Stimulated activated naive CD8-positive, alpha-beta T cell treated with anti-CD3 and anti-CD28 coated beads, Interleukin-15, Interleukin-2, amounts not matched to agents 100 U/mL and 50 U/mL, for 24 hours (primary cell): ENCODE measurements around the gene AP4E1.
"Not testable (repeated sequence)": the region's sequence is repeated elsewhere in the genome, so short reads cannot be mapped to it uniquely, and the experiment has no call there.

Experiments
- ATAC-seq: fragments of 150-1000 bp; cut with Tn5 transposase; one replicate; pipeline ENCODE4 v1.10.0; 2021
- DNase-seq: peaks from one replicate; pipeline ENCODE4 v3.0.0; 2021

AP4E1 gene

DNA sequence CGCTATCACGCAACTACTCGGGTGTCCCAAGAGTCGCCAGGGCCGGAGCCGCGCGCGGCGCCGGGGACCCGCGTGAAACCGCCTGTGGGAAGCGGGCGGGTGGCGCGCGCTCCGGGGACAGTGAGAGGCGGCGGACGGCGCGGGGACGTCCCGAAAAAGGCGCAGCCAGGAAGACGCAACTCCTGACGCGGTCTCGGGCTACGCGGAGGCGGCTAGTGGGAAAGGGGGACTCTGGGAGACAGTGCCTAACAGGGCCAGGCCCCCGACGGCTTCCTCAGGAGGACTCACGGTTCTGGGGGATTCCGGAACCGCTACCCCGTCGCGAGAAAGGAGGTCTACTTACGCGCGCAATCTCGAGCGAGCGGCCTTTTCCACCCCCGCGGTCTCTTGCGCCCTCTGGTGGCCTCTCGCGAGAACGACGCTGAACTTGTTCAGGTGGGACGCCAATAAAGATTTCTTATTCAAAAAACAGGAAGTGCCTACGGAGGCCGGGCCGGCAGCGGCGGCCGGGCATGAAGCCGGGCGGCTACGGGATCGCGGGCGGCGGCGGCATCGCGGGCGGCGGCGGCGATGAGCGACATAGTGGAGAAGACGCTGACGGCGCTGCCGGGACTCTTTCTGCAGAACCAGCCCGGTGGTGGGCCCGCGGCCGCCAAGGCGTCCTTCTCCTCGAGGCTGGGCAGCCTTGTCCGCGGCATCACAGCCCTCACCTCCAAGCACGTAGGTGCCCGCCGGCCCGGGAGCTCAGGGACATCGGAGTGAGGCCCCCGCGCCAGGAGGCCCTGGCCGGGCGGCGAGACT, at the start of gene AP4E1:
Gene AP4E1 (plus strand): TSS at position 475 of the 801 bp plus-strand sequence. CDS start 96 bp downstream, at position 571.
- DNase-seq = peak; percentile 95
- peak; percentile 80 for ATAC-seq

DNA sequence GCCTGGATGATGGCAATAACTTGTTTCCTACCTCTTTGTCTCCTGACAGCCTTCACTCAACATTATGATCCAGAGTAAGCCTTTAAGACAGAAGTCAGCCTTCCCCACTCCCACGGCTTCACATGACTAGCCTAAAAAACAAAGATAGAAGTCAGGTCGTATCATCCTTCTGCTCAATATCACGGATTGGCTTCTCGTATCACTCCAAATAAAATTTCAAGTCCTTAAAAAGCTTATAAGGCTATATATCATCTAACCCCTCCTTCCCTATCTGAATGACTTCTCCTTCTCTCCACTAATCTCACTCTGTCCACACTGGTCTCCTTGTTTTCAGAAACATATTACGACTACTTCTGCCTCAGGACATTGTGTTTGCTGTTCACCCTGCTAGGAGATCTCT, 47.7 kb upstream of the AP4E1 start:
- ATAC-seq (no peak), DNase-seq (no peak)

DNA sequence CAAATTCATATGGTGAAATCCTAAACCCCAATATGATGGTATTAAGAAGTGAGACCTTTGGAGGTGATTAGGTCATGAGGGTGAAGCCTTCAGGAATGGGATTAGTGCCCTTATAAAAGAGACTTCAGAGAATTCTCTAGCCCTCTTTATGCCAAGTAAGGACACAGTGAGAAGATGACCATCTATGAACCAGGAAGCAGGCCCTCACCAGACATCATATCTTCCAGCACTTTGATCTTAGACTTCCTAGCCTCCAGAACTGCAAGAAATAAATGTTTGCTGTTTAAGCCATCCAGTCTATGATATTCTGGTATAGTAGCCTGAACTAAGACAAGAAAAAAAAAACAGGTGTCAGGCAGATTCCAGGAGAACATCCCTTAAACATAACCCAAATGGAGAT, 45.9 kb upstream of the AP4E1 start:
- ATAC-seq (no peak), DNase-seq (no peak)

DNA sequence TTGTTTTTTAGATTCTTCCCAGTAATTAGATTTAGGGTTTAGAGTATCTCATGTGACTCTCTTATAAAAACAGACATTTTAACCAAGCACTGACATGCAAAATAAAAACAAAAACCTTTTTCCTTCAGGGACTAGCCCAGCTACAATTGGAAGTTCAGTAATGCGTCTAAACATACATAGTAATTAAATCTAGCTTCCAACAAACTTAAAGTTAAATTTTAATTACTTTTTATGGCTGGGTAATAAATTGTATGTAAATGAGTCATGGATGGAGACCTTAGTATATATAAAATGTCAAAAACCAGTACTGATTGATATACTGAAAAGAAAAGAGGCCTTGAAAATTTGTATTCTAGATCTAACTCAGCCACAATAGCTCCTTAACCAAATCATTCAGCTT, 43.6 kb upstream of the AP4E1 start:
- ATAC-seq (no peak), DNase-seq (no peak)

DNA sequence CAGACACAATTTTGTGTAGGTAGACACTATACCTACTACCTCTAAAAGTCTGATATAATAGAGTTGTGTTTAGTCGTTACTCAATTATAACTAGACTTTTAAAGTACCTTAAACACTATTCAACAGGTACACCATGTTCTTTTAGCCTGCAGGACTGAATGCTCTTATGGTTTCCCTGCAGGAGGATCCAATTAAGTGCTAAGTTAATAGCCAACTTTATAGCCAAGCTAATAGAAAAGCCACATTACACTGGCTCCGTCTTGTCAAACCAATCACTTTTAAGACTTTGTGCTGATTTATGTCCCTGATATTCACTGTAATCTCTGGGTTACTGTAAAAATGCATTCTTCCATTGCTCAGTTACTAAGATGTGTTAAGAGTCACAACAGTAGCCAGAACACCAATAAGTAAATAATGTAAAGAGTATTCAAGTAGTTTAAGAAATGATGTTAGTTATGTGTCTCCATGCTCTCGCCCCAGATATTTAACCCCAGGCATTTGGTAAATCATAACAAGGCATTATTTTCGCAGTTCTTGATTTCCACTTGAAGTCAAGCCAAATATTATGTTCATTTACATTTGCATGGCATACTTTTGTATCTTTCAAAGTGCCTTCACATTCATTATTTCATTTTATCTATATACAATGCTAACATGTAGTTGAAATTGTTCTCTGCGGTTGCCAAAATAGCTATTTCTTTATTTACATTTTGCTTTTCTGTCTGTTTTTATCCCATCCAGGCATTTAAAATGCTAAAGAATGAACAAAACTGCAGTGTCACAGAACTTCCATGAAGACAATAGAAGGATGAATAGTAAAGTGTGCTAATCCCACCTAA, 42.7 kb upstream of the AP4E1 start:
- ATAC-seq = no peak

DNA sequence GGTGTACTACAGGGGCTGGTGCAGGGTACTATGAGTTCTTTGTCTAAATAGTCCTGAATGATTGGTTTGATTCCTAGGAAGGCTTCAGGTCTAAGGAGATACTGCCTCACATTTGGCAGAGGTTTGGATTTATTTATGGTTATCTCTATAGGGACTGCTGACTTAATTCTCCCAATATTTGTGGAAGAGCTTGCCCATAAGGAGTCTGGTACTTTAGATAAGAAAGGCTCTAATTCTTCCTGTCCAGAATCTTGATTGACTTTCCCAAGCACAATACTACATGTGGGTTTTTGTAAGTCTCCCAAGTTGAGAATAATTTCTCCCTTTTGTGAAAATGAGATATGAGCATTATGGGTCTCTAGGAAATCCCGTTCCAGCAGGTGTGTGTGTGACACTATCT, 36.7 kb upstream of the AP4E1 start:
- no peak for DNase-seq
- ATAC-seq = no peak

More for the DNA sequence above, 42.7 kb upstream of the AP4E1 start:
- DNase-seq = no peak

DNA sequence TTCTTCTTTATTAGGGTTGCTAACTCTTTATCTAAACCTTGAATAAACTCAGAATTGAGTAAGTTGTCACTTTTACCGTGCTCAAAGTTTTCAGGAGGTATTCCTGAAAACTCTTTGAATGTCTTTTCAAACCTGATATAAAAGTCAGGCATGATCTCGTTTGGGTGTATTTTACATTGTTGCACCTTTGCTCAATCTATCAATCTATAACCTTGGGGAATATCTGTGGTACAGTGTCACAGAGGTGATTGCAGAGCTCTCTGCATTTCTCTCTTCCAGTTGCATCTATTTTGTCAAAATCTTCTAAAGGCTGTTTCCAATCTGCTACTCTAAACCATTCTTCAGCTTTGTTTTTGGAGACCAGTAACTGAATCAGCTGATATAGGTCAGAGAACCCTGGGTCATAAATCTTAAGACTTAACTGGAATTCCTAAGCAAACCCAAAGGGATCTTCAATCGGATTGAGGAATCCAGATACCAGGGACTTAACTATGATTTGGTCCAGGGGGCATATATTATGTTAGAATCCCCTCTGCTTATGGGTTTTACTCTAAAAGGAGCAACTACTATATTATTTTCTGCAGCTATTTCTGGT, 35.6 kb upstream of the AP4E1 start:
- ATAC-seq (no peak), DNase-seq (no peak)

DNA sequence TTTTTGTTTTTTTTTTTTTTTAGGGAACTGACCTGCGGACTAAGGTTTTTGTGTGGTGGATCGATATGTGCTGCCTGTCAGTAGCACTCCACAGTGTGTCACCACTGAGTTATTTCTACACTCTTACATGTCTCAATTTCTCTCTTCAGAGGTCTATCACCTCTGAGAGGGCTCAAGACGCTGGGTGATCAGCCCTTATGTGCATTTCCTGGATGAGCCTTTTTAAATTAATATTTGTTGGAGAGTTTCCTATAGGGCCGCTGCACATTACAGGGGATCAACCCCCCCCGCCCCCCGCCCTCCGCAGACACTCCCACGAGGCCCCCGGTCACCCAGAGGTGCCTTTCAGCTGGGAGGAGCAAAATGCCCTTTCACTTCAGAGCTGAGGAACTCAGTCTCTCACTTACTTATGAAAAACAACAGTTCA, 34.5 kb upstream of the AP4E1 start:
- no peak for ATAC-seq
- DNase-seq = no peak

DNA sequence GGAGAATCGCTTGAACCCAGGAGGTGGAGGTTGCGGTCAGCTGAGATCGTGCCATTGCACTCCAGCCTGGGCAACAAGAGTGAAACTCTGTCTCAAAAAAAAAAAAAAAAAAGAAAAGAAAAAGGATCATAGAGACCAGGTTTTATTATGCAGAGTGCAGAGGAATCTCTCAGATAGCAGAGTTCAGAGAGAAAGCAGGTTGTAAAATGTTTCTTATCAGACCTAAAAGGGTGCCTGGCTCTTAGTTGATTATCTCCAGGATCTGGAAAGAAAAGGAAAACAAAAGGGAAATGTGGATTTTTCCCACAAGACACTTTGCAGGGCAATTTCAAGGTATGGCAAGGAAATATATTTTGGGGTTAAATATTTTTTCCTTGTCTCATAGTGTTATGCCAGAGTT, 33.2 kb upstream of the AP4E1 start:
- DNase-seq, ATAC-seq: not testable (repeated sequence)

DNA sequence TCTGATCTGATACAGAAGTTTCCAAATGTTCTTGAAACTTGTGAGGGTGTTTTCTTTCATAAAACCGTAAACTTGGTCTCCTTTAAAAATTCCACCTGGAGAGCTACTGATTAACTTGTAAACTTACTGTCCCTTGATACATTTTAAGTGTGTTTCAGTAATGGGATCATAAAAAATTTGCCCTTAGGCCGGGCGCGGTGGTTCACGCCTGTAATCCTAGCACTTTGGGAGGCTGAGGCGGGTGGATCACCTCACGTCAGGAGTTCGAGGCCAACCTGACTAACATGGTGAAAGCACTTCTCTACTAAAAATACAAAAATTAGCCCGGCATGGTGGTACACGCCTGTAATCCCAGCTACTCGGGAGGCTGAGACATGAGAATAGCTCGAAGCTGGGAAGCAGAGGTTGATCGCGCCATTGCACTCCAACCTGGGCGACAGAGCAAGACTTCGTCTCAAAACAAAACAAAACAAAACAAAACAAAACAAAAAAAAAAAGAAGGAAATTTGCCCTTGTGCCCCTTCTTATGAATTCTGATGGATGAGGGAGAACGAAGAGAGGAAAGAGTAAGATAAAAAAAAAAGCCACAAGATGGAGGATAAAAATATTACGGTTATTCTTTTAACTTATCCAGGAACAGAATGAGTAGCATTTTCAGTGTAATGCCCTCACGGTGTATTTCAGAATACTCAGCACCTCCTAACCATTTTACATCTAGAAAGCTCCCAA, 32.1 kb upstream of the AP4E1 start:
- ATAC-seq (no peak), DNase-seq (no peak)

DNA sequence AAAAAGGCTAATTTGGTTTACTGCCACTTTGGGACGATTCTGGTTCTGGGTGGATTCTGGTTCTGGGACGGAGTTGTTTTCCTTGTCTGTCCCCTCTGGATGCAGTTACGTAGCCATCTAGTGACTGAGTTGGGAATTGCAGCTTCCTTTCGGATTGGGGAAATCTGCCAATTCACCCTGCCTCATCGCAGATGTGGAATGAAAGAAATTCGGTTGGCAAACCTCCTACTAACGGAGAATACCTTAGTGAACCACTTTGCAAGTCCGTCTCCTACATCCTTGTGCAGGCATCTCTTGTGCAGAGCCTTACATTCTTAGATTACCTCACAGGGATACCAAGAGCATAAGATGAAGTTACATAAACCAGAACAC, 31.5 kb upstream of the AP4E1 start:
- ATAC-seq (no peak), DNase-seq (peak; percentile 82)

DNA sequence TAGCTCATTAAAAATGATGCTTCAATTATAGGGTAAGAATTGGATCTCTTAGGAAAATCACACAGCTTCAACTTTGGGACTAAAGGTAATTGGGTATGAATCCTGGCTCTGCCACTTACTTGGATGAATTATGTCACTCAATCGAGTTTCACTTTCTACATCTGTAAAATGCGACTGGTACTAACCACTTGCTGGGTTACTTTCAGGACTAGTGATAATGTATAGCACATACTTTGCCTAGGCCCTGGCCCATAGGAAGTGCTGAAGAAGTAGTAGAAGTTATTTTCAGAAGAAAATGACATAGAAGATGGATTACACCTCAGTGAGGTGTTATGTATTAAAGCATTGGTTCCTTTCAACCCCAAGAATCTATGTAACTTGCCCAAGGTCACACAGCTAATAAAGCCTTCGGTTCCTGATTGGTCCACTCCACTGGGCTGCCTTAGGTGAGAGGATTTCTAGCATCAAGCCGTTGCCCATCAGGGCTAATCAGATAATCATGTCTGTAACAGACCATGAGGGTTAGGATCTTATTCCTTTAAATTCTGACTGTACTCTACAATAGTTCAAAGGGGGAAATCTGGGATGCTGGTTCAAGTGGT, 29.4 kb upstream of the AP4E1 start:
- DNase-seq (no peak), ATAC-seq (peak; percentile 75)

DNA sequence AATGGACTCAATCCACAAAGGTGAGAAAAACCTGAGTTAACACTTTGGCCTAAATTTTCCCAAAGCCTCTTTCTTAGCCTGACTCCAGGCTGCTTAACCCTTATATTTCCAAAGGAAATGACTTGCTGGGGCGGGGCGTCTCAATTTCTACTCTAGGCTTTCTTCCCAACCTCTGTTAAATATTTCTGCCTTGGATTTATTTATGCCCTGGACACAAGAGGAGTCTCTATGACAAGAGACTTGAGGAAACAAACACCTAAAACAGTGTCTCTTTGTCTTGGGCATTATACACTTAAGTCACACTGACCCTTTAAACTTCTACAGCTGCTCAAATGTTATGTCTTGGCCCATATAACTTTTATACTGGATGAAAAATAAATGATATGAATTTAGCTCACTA, 28.3 kb upstream of the AP4E1 start:
- no peak for DNase-seq
- no peak for ATAC-seq

DNA sequence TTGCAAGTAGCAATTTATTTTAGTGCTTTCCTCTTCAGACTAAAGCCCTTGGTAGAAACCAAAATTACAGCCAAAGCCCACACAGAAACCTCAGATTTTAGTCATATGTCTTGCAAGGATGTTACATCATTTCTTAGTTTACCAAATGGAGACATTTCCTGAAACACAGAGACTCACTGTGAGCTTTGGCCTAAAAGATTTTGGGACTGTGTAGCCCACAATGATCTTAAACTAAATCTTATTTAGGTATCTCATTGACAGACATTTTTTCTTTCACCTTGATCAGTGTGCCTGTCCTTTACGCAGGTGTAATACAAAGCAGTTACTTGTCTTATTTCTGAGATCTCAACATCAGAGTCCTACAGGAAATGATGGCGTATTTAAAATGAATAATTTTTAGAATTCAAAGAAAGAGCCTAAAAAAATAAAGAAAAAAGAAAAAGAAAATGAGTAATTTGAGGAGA, 27.8 kb upstream of the AP4E1 start:
- no peak for ATAC-seq

DNA sequence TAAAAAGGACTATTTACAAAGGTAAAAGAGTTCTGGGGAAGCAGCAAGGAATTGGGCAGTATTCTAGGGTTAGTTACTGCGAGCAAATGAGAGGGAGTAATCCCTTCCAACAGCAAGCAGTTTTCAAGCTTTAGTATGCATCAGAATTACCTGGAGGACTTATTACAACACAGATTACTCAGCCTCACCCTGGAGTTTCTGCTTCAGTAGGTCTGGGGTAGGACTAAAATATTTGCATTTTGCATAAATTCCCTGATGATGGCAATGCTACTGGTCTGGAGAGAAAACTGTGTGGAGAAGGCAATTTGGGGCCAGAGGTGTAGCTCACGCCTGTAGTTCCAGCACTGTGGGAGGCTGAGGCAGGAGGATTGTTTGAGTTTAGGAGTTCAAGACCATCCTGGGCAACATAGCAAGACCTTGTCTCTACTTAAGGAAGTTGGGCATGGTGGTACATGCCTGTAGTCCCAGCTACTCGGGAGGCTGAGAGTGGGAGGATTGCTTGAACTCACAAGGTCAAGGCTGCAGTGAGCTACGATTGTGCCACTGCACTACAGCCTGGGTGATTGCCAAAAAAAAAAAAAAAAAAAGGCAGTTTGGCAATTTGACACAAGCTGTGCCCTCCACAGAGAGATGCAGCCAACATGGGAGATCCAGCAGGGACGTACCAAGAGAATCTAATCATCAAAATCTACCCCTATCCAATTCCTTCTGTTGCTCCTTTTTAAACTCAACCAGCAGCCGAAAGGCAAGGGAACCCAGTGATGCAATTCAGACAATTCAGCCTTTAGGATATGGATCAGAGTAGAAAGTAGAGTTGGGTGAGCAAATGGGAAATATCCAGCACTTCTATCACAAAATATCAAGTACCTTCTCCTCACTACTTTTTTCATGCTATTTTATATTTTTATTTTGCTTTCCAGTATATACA, 27.1 kb upstream of the AP4E1 start:
- no peak for ATAC-seq
- DNase-seq = no peak

More for the DNA sequence above, 27.8 kb upstream of the AP4E1 start:
- no peak for DNase-seq

DNA sequence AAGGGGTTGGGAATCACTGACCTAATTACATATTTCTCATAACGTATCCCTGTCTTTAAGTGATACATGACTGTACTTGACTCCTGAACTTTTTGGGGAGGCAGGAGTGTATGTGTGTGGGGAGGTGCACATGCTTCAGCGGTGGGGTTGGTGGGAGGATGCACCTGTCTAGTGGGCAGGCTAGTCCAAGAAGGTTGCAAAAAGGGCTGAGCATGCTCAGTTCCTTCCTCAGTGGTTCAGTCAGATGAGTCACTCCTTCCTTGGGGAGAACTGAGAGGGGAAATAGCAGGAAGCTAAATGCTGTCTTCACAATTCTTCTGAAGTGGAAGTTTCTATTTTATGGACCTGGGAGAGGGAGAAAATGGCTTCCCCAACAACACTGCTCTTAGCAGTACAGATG, 24.6 kb upstream of the AP4E1 start:
- ATAC-seq (peak; percentile 29), DNase-seq (peak; percentile 37)

DNA sequence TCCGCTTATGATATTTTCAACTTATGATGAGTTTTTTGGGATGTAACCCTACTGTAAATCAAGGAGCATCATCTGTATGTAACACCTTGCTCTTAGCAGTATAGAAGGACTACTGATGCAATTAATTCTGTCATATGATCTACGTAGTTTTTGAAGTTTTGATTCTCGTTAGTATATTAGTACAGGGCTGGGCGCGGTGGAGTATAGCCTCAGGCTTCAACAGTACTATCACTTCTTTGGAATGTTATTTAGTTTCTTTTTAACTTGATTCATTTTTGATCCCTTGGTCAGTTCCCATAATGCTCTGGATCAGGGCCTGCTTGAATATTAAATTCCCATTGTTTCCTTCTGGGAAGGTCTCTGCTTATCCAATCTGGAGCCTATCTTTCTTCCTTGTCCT, 23.9 kb upstream of the AP4E1 start:
- ATAC-seq (no peak), DNase-seq (no peak)

DNA sequence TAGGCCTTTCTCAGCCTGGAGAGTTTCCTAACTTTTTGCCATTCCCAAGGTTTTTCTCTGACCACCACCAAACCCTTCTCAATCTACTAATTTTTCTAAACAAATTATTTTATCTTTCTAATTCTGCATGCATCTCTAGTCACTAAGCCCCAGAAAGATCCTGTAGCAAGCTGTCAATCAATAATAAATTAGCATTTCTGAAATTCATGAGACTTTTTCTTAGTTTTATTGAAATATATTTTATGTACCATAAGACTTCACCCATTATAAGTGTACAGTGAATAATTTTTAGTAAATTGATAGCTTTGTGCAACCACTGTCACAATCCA, 22.4 kb upstream of the AP4E1 start:
- no peak for ATAC-seq
- DNase-seq = no peak

DNA sequence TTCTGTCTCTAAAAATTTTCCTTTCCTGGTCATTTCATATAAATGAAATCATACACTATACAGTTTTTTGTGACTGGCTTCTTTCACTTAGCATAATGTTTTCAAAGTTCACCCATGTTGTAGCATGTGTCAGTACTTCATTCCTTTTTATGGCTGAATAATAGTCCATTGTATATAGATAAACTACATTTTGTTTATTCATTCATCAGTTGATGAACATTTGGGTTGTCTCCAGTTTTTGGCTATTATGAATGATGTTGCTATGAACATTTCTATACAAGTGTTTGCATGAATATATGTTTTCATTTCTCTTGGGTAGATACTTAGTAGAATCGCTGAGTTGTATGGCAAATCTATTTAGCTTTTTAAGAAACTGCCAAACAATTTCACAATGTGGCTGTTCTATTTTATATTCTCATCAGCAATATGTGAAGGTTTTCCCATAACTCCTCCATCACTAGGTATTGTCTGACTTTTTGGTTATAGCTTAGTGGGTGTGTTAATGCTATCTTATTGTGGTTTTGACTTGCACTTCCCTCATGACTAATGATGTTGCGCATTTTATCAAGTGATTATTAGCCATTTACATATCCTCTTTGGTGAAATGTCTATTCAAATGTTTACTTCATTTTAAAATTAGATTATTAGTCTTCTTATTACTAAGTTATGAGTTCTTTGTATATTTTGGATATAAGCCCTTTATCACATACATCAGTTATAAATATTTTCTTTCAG, 21.7 kb upstream of the AP4E1 start:
- no peak for DNase-seq
- ATAC-seq = no peak

DNA sequence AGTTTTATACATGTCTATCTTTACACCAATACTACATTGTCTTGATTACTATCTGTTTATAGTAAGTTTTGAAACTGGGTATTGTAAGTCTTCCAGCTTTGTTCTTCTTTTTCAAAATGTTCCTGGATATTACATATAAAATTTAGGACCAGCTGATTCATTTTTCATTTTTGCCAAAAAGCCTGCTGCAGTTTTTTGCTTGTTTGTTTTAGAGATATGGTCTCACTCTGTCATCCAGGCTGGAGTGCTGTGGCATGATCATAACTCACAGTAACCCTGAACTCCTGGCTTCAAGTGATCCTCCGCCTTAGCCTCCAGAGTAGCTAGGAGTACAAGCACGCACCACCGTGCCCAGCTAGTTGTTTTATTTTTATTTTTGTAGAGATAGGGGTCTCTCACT, 20.4 kb upstream of the AP4E1 start:
- ATAC-seq = no peak
- DNase-seq = no peak
